ENCODE data around the gene PABPN1L.

The PABPN1L gene

DNA sequence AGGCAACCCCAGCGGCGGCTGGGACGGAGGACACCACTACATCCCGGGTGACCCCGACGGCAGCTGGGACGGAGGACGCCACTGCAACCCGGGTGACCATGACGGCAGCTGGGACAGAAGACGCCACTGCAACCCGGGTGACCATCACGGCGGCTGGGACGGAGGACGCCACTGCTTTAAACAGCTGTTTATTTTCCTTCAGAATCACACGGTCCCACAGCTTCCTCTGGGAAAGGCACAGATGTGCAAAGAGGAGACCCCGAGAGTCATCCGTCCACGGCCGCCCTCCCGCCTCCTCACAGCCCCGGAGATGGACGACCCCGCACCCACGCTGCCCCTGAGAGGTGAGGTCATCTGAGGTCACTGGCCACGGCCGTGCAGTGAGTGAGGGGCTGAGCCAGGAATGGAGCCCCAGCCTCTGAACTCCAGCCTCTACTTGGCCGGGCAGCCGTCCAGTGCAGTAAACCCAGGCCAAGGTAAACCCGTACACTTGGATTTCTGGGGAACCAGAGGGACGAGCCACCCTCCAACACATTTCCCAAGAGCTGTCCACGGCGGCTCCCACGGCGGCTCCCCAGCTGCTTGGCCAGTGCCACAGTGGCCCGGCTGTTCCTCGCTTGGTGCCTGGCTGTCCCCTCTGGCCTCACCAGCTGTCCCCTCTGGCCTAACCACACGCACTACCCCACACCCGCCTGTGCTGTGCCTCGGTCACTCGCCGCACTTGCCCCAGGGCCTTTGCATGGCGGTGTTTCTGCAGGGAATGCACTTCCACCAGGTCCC, 43.2 kb upstream of the PABPN1L start:
- no peaks in the 10 kb centered on the region for H3K4me1 ChIP-seq (ENCODE audit: control insufficient read depth, insufficient read depth, low read length, poor library complexity, severe bottlenecking)
- 89 to 90% methylated on average over 42 to 44 of the region's 44 CpGs for WGBS, 2 experiments (ENCODE audit: insufficient coverage in 2 of 2)
- peaks cover 8% of the 10 kb centered on the region for H3K9me3 ChIP-seq (ENCODE audit: control insufficient read depth, low read length)
- no peak overlapping the region for H3K27ac ChIP-seq (ENCODE audit: low read depth, low read length, severe bottlenecking)
- H3K4me3 ChIP-seq (ENCODE audit: extremely low read depth, insufficient read depth, low read length, poor library complexity, severe bottlenecking) = no peak overlapping the region
- no peaks in the 10 kb centered on the region for H3K36me3 ChIP-seq (ENCODE audit: control insufficient read depth, insufficient read depth, low read length)

DNA sequence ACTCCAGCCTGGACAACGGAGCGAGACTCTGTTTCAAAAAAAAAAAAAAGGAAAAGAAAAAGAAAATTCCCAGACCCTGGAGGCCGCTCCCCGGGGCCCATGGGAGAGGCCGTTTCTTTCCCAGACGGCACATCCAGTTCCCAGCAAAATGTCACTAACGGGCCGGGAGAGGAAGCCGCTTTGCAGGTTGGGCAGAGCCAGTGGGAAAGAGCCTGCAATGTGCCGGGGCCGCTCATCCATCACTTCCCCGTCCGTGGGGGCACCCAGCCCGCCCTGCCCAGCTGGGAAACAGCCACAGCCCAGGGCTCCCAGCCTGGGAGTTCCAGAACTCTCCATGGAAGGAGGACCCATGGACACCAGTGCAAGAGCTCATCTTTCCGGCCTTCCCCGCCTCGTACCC, 41.8 kb upstream of the PABPN1L start:
- no peaks in the 10 kb centered on the region for H3K36me3 ChIP-seq (ENCODE audit: control insufficient read depth, insufficient read depth, low read length)
- no peak overlapping the region for H3K27ac ChIP-seq (ENCODE audit: low read depth, low read length, severe bottlenecking)
- H3K9me3 ChIP-seq (ENCODE audit: control insufficient read depth, low read length) = peaks cover 3% of the 10 kb centered on the region
- H3K4me1 ChIP-seq (ENCODE audit: control insufficient read depth, insufficient read depth, low read length, poor library complexity, severe bottlenecking) = no peaks in the 10 kb centered on the region
- no peak overlapping the region for H3K4me3 ChIP-seq (ENCODE audit: extremely low read depth, insufficient read depth, low read length, poor library complexity, severe bottlenecking)
- WGBS, 2 experiments (ENCODE audit: insufficient coverage in 2 of 2) = 88 to 92% methylated on average over 15 to 17 of the region's 17 CpGs

DNA sequence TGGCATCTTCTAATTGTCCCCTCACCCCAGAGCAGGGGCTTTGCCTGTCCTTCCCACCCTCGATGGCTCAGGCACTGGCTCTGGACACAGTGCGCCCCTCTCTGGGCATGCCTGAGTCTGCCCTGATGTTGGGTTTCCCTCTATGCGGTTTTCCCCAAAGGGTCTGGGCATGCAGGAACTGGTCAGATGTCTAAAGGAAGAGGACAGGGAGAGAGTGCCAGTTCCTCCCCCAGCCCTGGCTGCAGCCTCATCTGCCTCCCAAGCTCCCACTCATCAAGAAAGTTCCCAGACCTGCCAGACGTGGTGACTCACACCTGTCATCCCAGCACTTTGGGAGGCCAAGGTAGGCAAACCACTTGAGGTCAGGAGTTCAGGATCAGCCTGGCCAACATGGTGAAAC, 41.3 kb upstream of the PABPN1L start:
- Histone ChIP-seq H3K36me3 (ENCODE audit: control insufficient read depth, insufficient read depth, low read length) (no peaks in the 10 kb centered on the region), H3K9me3 (ENCODE audit: control insufficient read depth, low read length) (no peaks in the 10 kb centered on the region), H3K4me3 (ENCODE audit: extremely low read depth, insufficient read depth, low read length, poor library complexity, severe bottlenecking) (no peak overlapping the region), H3K4me1 (ENCODE audit: control insufficient read depth, insufficient read depth, low read length, poor library complexity, severe bottlenecking) (no peaks in the 10 kb centered on the region), H3K27ac (ENCODE audit: low read depth, low read length, severe bottlenecking) (no peak overlapping the region)
- 65 to 78% methylated on average over 3 to 4 of the region's 4 CpGs for WGBS, 2 experiments (ENCODE audit: insufficient coverage in 2 of 2)

DNA sequence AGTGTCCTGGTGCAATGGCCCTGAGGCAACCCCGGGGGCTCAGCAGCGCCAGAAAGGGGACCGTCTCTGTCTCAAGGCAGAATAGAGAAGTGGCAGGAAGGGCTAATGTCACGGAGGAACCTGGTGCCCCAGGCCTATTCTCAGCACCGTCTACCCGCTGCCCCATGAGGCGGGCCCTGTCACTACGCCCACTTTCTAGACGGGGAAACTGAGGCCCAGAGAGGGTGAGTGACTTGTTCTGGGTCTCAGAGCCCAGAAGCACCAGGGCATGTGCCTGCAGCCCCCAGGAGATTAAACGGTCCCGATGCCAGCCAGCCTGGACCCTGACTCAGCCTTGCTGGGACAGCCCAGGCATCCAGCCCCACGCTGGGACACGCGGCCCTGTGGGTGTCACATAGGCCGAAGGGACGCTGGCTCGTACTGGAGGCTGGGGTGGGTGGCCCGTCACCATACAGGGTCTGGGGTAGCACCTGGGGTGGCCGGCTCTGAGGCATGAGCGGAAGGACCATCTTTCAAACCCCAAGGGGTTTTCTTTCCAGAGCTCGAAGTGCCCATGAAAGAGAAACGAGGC, 40.2 kb upstream of the PABPN1L start:
- Histone ChIP-seq H3K4me3 (ENCODE audit: extremely low read depth, insufficient read depth, low read length, poor library complexity, severe bottlenecking) (no peak overlapping the region), H3K27ac (ENCODE audit: low read depth, low read length, severe bottlenecking) (no peak overlapping the region), H3K36me3 (ENCODE audit: control insufficient read depth, insufficient read depth, low read length) (no peaks in the 10 kb centered on the region), H3K4me1 (ENCODE audit: control insufficient read depth, insufficient read depth, low read length, poor library complexity, severe bottlenecking) (no peaks in the 10 kb centered on the region), H3K9me3 (ENCODE audit: control insufficient read depth, low read length) (no peaks in the 10 kb centered on the region)
- WGBS, 2 experiments (ENCODE audit: insufficient coverage in 2 of 2) = 85 to 93% methylated on average over 19 to 22 of the region's 22 CpGs

DNA sequence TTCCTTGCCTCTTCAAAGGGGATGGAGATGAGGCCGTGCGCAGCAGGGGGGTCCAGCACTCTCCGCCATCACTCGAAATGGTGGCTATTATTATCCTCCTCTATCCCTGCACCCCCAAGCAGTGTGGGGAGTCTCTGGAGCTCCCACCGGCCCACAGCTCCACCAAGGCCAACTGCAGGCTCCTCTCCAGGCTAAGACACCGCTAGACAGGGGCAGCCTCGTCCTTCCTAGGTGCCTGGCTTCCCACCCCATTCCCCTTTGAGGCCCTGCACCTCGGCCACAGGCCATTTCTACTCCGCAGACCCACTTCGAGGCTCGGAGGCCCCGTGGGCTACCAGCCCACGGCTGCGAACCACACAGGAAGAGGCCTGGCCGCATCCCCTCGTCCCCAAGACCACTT, 39.6 kb upstream of the PABPN1L start:
- no peak overlapping the region for H3K27ac ChIP-seq (ENCODE audit: low read depth, low read length, severe bottlenecking)
- no peaks in the 10 kb centered on the region for H3K9me3 ChIP-seq (ENCODE audit: control insufficient read depth, low read length)
- H3K4me1 ChIP-seq (ENCODE audit: control insufficient read depth, insufficient read depth, low read length, poor library complexity, severe bottlenecking) = no peaks in the 10 kb centered on the region
- H3K36me3 ChIP-seq (ENCODE audit: control insufficient read depth, insufficient read depth, low read length) = no peaks in the 10 kb centered on the region
- 92% methylated on average over 10 to 16 of the region's 16 CpGs for WGBS, 2 experiments (ENCODE audit: insufficient coverage in 2 of 2)
- no peak overlapping the region for H3K4me3 ChIP-seq (ENCODE audit: extremely low read depth, insufficient read depth, low read length, poor library complexity, severe bottlenecking)

DNA sequence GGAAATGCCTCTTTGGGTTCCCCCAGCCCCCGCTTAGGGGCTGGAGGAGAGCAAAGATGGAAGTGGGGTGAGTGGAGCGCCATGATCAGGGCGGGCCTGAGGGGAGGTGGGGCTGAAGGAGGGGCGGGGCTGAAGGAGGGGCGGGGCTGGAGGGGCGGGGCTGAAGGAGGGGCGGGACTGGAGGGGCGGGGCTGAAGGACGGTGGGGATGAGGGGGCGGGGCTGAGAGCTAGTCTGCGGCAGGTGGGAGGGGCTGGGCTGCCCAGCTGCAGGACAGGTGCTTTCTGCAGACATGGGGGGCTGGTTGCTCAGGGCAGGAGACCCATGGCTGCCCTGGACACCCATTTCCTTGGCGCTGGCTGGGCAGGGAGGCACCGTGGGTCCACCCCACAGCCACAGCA, 39.1 kb upstream of the PABPN1L start:
- 68 to 100% methylated on average over 2 to 3 of the region's 13 CpGs for WGBS, 2 experiments (ENCODE audit: insufficient coverage in 2 of 2)
- H3K9me3 ChIP-seq (ENCODE audit: control insufficient read depth, low read length) = no peaks in the 10 kb centered on the region

DNA sequence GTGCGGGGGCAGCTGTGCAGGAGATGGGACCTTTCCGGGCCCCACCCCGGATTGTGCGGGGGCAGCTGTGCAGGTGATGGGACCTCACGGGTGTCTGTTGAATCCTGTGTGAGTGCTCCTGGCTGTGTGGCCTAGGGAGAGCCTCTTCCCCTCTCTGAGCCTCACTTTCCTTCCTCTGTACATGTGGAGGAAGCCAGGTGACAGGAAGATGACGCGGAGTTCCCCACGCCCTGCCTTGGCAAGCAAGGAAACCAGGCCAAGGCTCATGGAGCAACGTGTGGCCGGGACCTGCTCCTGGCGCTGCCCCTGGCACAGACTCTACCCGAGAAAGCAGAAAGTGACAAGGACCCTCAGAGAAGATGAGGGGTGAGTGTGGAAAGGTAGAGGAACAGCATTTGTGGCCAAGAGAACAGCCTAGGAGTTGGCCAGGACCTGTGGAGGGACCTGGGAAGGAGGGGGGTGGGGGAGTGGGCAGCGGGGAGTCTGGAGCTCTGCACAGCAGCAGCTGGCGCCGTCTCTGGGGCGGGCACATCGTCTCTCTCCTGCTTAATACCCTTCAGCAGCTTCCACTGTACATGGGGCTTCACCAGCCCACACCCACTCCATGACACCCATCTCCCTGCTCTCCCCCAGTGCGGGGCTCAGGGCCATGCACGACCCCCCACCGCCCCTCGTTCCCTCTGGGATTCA, 38.4 kb upstream of the PABPN1L start:
- Histone ChIP-seq H3K9me3 (ENCODE audit: control insufficient read depth, low read length) (no peaks in the 10 kb centered on the region), H3K4me1 (ENCODE audit: control insufficient read depth, insufficient read depth, low read length, poor library complexity, severe bottlenecking) (no peaks in the 10 kb centered on the region), H3K4me3 (ENCODE audit: extremely low read depth, insufficient read depth, low read length, poor library complexity, severe bottlenecking) (no peak overlapping the region), H3K36me3 (ENCODE audit: control insufficient read depth, insufficient read depth, low read length) (no peaks in the 10 kb centered on the region), H3K27ac (ENCODE audit: low read depth, low read length, severe bottlenecking) (no peak overlapping the region)
- WGBS, 2 experiments (ENCODE audit: insufficient coverage in 2 of 2) = 91% methylated on average over 8 to 17 of the region's 21 CpGs

More for the DNA sequence above, 39.1 kb upstream of the PABPN1L start:
- Histone ChIP-seq H3K36me3 (ENCODE audit: control insufficient read depth, insufficient read depth, low read length) (no peaks in the 10 kb centered on the region), H3K27ac (ENCODE audit: low read depth, low read length, severe bottlenecking) (no peak overlapping the region), H3K4me1 (ENCODE audit: control insufficient read depth, insufficient read depth, low read length, poor library complexity, severe bottlenecking) (no peaks in the 10 kb centered on the region), H3K4me3 (ENCODE audit: extremely low read depth, insufficient read depth, low read length, poor library complexity, severe bottlenecking) (no peak overlapping the region)

DNA sequence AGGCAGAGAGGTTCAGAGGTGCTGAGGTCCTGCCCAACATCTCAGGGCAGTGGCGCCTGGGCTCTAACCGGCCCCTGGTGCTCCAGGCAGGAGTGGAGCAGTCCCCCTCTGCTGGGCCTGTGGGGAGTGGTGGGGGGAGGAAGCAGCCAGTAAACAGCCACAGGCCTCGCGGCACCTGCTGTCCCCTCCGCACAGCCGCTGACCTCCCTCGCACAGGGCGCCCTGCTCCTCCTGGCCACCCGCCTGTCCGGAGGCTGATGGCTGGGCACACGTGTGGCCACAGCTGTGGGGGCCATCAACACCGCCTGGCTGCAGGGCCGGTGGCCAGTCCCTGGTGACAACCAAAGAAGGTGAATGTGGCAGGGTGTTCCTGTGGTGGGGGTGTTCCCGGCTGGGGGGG, 36.8 kb upstream of the PABPN1L start:
- no peak overlapping the region for H3K27ac ChIP-seq (ENCODE audit: low read depth, low read length, severe bottlenecking)
- 94% methylated on average over 12 to 13 of the region's 14 CpGs for WGBS, 2 experiments (ENCODE audit: insufficient coverage in 2 of 2)
- no peak overlapping the region for H3K4me3 ChIP-seq (ENCODE audit: extremely low read depth, insufficient read depth, low read length, poor library complexity, severe bottlenecking)
- H3K9me3 ChIP-seq (ENCODE audit: control insufficient read depth, low read length) = no peaks in the 10 kb centered on the region
- no peaks in the 10 kb centered on the region for H3K36me3 ChIP-seq (ENCODE audit: control insufficient read depth, insufficient read depth, low read length)
- H3K4me1 ChIP-seq (ENCODE audit: control insufficient read depth, insufficient read depth, low read length, poor library complexity, severe bottlenecking) = no peaks in the 10 kb centered on the region

DNA sequence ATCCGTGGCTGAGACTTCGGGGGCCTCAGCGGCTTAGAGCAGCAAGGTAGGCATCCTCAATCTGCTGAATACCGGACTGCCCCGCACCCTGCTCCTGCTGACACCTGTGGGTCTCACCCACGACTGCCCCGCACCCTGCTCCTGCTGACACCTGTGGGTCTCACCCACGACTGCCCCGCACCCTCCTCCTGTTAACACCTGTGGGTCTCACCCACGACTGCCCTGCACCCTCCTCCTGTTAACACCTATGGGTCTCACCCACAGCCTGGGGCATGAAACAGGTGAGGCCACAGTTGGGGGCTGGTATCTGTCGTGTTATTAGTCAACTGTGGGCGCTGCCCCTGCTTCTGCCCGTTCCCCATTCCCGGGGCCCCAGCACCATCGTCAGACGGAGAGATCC, 36.3 kb upstream of the PABPN1L start:
- Histone ChIP-seq H3K9me3 (ENCODE audit: control insufficient read depth, low read length) (no peaks in the 10 kb centered on the region), H3K36me3 (ENCODE audit: control insufficient read depth, insufficient read depth, low read length) (no peaks in the 10 kb centered on the region), H3K27ac (ENCODE audit: low read depth, low read length, severe bottlenecking) (no peak overlapping the region), H3K4me1 (ENCODE audit: control insufficient read depth, insufficient read depth, low read length, poor library complexity, severe bottlenecking) (no peaks in the 10 kb centered on the region), H3K4me3 (ENCODE audit: extremely low read depth, insufficient read depth, low read length, poor library complexity, severe bottlenecking) (no peak overlapping the region)
- WGBS, 2 experiments (ENCODE audit: insufficient coverage in 2 of 2) = 91 to 92% methylated on average over 11 to 13 of the region's 16 CpGs

DNA sequence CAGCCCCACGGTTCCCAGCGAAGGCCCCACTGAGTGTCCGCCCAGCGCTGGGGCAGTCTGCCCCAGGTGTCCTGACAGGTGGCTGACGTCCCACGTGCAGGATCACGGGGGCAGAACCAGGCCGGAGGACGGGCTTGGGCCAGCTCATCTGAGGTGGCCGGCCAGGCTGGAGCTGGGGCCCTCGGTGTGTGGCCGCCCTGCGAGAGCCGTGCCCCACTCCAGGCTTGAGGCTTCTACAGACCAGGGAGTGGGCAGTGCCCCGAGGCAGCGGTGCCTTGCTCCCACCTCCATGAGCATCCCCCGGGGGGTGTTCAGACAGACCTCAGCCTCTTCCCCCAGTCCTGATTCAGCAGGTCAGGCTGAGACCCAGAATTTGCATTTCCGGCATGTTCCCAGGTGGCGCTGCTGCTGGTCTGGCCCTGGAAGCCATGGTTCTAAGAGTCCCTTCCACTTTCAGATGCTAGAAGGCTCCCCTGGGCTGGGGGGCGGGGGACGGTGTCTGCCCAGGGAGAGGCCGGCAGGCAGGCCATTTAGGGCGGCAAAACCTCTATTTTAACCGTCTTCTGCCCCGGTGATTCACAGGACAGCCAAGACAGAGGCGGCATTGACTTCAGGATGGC, 35.4 kb upstream of the PABPN1L start:
- WGBS, 2 experiments (ENCODE audit: insufficient coverage in 2 of 2) = 72 to 82% methylated on average over 22 to 26 of the region's 26 CpGs
- Histone ChIP-seq H3K4me3 (ENCODE audit: extremely low read depth, insufficient read depth, low read length, poor library complexity, severe bottlenecking) (no peak overlapping the region), H3K4me1 (ENCODE audit: control insufficient read depth, insufficient read depth, low read length, poor library complexity, severe bottlenecking) (no peaks in the 10 kb centered on the region), H3K36me3 (ENCODE audit: control insufficient read depth, insufficient read depth, low read length) (no peaks in the 10 kb centered on the region), H3K27ac (ENCODE audit: low read depth, low read length, severe bottlenecking) (no peak overlapping the region), H3K9me3 (ENCODE audit: control insufficient read depth, low read length) (no peaks in the 10 kb centered on the region)

Measured in mesodermal cell (in vitro differentiated cells).